ENCODE measurements around the gene SEMA3E. TPM values are rescaled to one million over a fixed set of nuclear protein-coding genes. Genes with fewer than 3 reads are reported as not detected.

The SEMA3E gene
- total and polyA plus RNA-seq, 10 of the 15 experiments (the other 5 are each of a cell fraction or from before 2014, with no cell fraction given) = 0.08 to 2.0 (median 0.82) TPM

DNA sequence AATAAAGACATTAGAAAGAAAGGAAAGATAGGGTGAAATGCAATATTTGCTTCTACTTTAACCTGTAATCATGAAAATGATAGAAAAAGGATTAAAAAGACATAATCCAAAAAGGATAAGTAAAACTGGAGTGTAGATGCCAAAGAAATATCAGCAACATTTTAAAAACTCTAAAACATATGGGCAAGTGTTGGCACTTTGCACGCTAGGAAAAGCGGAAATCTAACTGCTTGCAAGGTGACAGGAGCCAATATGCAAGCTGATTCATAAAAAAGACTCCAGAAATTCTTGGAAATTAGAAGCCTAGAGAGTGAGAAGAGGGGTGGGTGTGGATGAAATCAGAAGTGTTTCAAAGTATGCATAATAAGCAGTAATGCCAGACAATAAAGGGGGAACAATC, 161.1 kb downstream of the SEMA3E start:
- intact Hi-C loops (cut with micrococcal nuclease; ENCODE audit: unreplicated experiment) (no loop called here), in situ Hi-C loops (cut with MboI) (no loop called here)
- RAD21 ChIA-PET (ENCODE audit: unreplicated experiment) = no interaction called here
- Histone ChIP-seq H4K20me1 (ENCODE audit: control insufficient read depth, insufficient read depth) (no peaks in the 10 kb centered on the region), H3K27me3 (replicated peaks in 1 of 2; ENCODE audit: control insufficient read depth in 2 of 2, insufficient read depth in 2 of 2, low read length in 1 of 2) (no peaks in the 10 kb centered on the region), H3K9me3 (replicated peaks; ENCODE audit: control insufficient read depth, insufficient read depth, low read length) (no peaks in the 10 kb centered on the region), H2AFZ (ENCODE audit: control insufficient read depth, low read depth, low read length) (no peak overlapping the region), H3K79me2 (ENCODE audit: control insufficient read depth, insufficient read depth, low read length) (no peaks in the 10 kb centered on the region), H3K27ac (ENCODE audit: control insufficient read depth, insufficient read depth) (no peak overlapping the region), H3K9ac (ENCODE audit: control insufficient read depth, insufficient read depth, low read length) (no peak overlapping the region), H3K4me1 (ENCODE audit: control insufficient read depth, insufficient read depth, low read length) (no peaks in the 10 kb centered on the region; the same call in 1 of the 2 replicates), H3K4me3 (no peak overlapping the region), H3K36me3 (ENCODE audit: control insufficient read depth in 2 of 2, insufficient read depth in 2 of 2, low read length in 1 of 2) (no peaks in the 10 kb centered on the region), H3K4me2 (ENCODE audit: control insufficient read depth, insufficient read depth) (no peak overlapping the region)
- BruUV-seq (replicated peaks) = no TSS peak
- 63% methylated on average over 2 of the region's 2 CpGs for WGBS (ENCODE audit: insufficient coverage, insufficient replicate concordance, low lambda C conversion rate, missing lambda C conversion rate)
- DNase-seq (ENCODE audit: low read depth, low spot score) (no peak), ATAC-seq (no peak), FAIRE-seq (no peak)
- CTCF ChIA-PET = no interaction called here
- TF ChIP-seq TAF1 (IDR thresholded peaks at IDR 0.05; ENCODE audit: borderline replicate concordance, low read depth, low read length) = no peak
- TF ChIP-seq, protein P1, sequence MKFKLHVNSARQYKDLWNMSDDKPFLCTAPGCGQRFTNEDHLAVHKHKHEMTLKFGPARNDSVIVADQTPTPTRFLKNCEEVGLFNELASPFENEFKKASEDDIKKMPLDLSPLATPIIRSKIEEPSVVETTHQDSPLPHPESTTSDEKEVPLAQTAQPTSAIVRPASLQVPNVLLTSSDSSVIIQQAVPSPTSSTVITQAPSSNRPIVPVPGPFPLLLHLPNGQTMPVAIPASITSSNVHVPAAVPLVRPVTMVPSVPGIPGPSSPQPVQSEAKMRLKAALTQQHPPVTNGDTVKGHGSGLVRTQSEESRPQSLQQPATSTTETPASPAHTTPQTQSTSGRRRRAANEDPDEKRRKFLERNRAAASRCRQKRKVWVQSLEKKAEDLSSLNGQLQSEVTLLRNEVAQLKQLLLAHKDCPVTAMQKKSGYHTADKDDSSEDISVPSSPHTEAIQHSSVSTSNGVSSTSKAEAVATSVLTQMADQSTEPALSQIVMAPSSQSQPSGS (IDR thresholded peaks at IDR 0.05; ENCODE audit: low read length) = no peak
- SMC1A ChIA-PET (ENCODE audit: uncharacterized antibody, unreplicated experiment) = interaction anchor here (0.6 to 3.0 kb wide), 2 partner anchors 22 to 585 kb away, joined by 3 to 11 read pairs; no protein-coding TSS in a partner anchor
- POLR2A ChIA-PET = interaction anchor here (0.6 kb wide), 1 partner anchor 18 kb away, joined by 4 read pairs; no protein-coding TSS in a partner anchor

GRCh38 chr7:83486957-83487356, 162.0 kb downstream of the SEMA3E start:
- SMC1A ChIA-PET (ENCODE audit: uncharacterized antibody, unreplicated experiment) = interaction anchor here (0.6 to 3.0 kb wide), 8 partner anchors 10 to 75 kb away, joined by 3 to 11 read pairs (median 3); no protein-coding TSS in a partner anchor
- peak in 1 of 2 experiments; percentile 68; a peak in 1 of 4 replicates for TF ChIP-seq SRF (IDR thresholded peaks at IDR 0.05; ENCODE audit: low read depth in 2 of 2, low read length in 2 of 2)
- peak; percentile 21; the same call in 1 of the 2 replicates for TF ChIP-seq NFIC (IDR thresholded peaks at IDR 0.05; ENCODE audit: low read depth, low read length)
- TF ChIP-seq, protein P2, sequence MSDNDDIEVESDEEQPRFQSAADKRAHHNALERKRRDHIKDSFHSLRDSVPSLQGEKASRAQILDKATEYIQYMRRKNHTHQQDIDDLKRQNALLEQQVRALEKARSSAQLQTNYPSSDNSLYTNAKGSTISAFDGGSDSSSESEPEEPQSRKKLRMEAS (IDR thresholded peaks at IDR 0.05; ENCODE audit: low read depth, low read length) = no peak
- no peak for TF ChIP-seq FOS (IDR thresholded peaks at IDR 0.05; ENCODE audit: borderline replicate concordance, extremely low read depth, insufficient read length)
- no peak for TF ChIP-seq SUZ12 (IDR thresholded peaks at IDR 0.05; ENCODE audit: unreplicated experiment)
- no peak overlapping the region for H2AFZ ChIP-seq (ENCODE audit: control insufficient read depth, low read depth, low read length)
- no peaks in the 10 kb centered on the region for H3K36me3 ChIP-seq (ENCODE audit: control insufficient read depth in 2 of 2, insufficient read depth in 2 of 2, low read length in 1 of 2)
- no peaks in the 10 kb centered on the region for H4K20me1 ChIP-seq (ENCODE audit: control insufficient read depth, insufficient read depth)
- H3K79me2 ChIP-seq (ENCODE audit: control insufficient read depth, insufficient read depth, low read length) = no peaks in the 10 kb centered on the region
- no peak overlapping the region for H3K9ac ChIP-seq (ENCODE audit: control insufficient read depth, insufficient read depth, low read length)
- no TSS peak for BruUV-seq (replicated peaks)
- no peak overlapping the region for H3K27ac ChIP-seq (ENCODE audit: control insufficient read depth, insufficient read depth)
- in situ Hi-C loops (cut with MboI) (no loop called here), intact Hi-C loops (cut with micrococcal nuclease; ENCODE audit: unreplicated experiment) (no loop called here)
- ATAC-seq (peak; percentile 78), FAIRE-seq (no peak), DNase-seq (ENCODE audit: low read depth, low spot score) (no peak)
- RAD21 ChIA-PET (ENCODE audit: unreplicated experiment) = interaction anchor here (0.7 to 1.9 kb wide), 3 partner anchors 10 to 54 kb away, joined by 3 to 11 read pairs (median 3); no protein-coding TSS in a partner anchor
- H3K9me3 ChIP-seq (replicated peaks; ENCODE audit: control insufficient read depth, insufficient read depth, low read length) = no peaks in the 10 kb centered on the region
- POLR2A ChIA-PET = interaction anchor here (0.6 to 1.6 kb wide), 4 partner anchors 10 to 173 kb away, joined by 3 to 5 read pairs (median 4); no protein-coding TSS in a partner anchor
- H3K27me3 ChIP-seq (replicated peaks in 1 of 2; ENCODE audit: control insufficient read depth in 2 of 2, insufficient read depth in 2 of 2, low read length in 1 of 2) = no peaks in the 10 kb centered on the region
- no peak overlapping the region for H3K4me3 ChIP-seq
- WGBS (ENCODE audit: insufficient coverage, insufficient replicate concordance, low lambda C conversion rate, missing lambda C conversion rate) = 23% methylated on average over 2 of the region's 2 CpGs
- no peaks in the 10 kb centered on the region; the same call in 1 of the 2 replicates for H3K4me1 ChIP-seq (ENCODE audit: control insufficient read depth, insufficient read depth, low read length)
- CTCF ChIA-PET = interaction anchor here (1.5 to 1.8 kb wide), 3 partner anchors 9 to 55 kb away, joined by 4 to 5 read pairs (median 5); no protein-coding TSS in a partner anchor
- no peak overlapping the region for H3K4me2 ChIP-seq (ENCODE audit: control insufficient read depth, insufficient read depth)

Measured in GM12878 (cell line).